Neural cell (in vitro differentiated cells): ENCODE data around the gene CACNA1E. TPM values are rescaled to one million over a fixed set of nuclear protein-coding genes. Genes with fewer than 3 reads are reported as not detected.

ENCODE experiments used
- H2AFZ ChIP-seq: fragments of 200-600, 300-800 bp; sonication (generic), shearing (Covaris generic); 2 replicates; pipeline ENCODE4 v1.6.0; 2014; ENCODE audit warnings: low read depth, mild to moderate bottlenecking, antibody characterized with exemption, low read length, moderate library complexity
- H3F3A ChIP-seq: fragments of 200-600 bp; shearing (Covaris generic); 2 replicates; pipeline ENCODE4 v1.6.1; 2016; ENCODE audit warnings: mild to moderate bottlenecking, moderate library complexity, mixed read lengths, antibody characterized with exemption, low read length; ENCODE audit not compliant: insufficient read depth, poor library complexity, severe bottlenecking
- H3K27ac ChIP-seq: fragments of 200-600, 300-800 bp; sonication (generic), shearing (Covaris generic); 2 replicates; pipeline ENCODE4 v1.5.1; 2014; ENCODE audit warnings: mild to moderate bottlenecking, low read length, moderate library complexity
- H3K27me3 ChIP-seq: fragments of 300-800, 200-600 bp; sonication (generic), shearing (Covaris generic); 2 replicates; pipeline ENCODE4 v1.6.0; 2014; ENCODE audit warnings: mild to moderate bottlenecking, low read depth, low read length, moderate library complexity; ENCODE audit not compliant: insufficient read depth
- H3K36me3 ChIP-seq: fragments of 300-800, 200-600 bp; sonication (generic), shearing (Covaris generic); 2 replicates; pipeline ENCODE4 v1.5.1; 2014; ENCODE audit warnings: mild to moderate bottlenecking, antibody characterized with exemption, low read length, moderate library complexity; ENCODE audit not compliant: insufficient read depth
- H3K4me2 ChIP-seq: fragments of 300-800, 200-600 bp; sonication (generic), shearing (Covaris generic); 2 replicates; pipeline ENCODE4 v1.6.0; 2014; ENCODE audit warnings: mild to moderate bottlenecking, low read length
- H3K4me3 ChIP-seq: fragments of 300-800, 200-600 bp; sonication (generic), shearing (Covaris generic); 2 replicates; pipeline ENCODE4 v1.5.1; 2014; ENCODE audit warnings: mild to moderate bottlenecking, low read length, moderate library complexity
- H3K79me2 ChIP-seq: fragments of 200-600 bp; shearing (Covaris generic); replicated peaks from 2 replicates; pipeline ENCODE4 v1.6.0; 2014; ENCODE audit warnings: mild to moderate bottlenecking, low read length, moderate library complexity; ENCODE audit not compliant: insufficient read depth
- H3K9ac ChIP-seq: fragments of 300-800, 200-600 bp; sonication (generic), shearing (Covaris generic); 2 replicates; pipeline ENCODE4 v1.6.1; 2016; ENCODE audit warnings: mild to moderate bottlenecking, low read length, mixed read lengths
- H3K9me2 ChIP-seq: fragments of 200-600 bp; shearing (Covaris generic); 2 replicates; pipeline ENCODE4 v1.6.1; 2016; ENCODE audit warnings: mild to moderate bottlenecking, low read length, mixed read lengths; ENCODE audit not compliant: insufficient read depth
- H3K9me3 ChIP-seq: fragments of 200-600, 300-800 bp; sonication (generic), shearing (Covaris generic); 2 replicates; pipeline ENCODE4 v1.6.1; 2016; ENCODE audit warnings: mild to moderate bottlenecking, mixed run types, low read length, moderate library complexity, mixed read lengths
- H4K20me1 ChIP-seq: fragments of 200-600 bp; shearing (Covaris generic); 2 replicates; pipeline ENCODE4 v1.6.1; 2016; ENCODE audit warnings: mild to moderate bottlenecking, mixed run types; ENCODE audit not compliant: insufficient read depth
- CTCF ChIP-seq: fragments of 450-650 bp; IDR thresholded peaks from 2 replicates; pipeline ENCODE4 v1.5.1; 2014; ENCODE audit warnings: antibody characterized with exemption, mild to moderate bottlenecking, moderate library complexity; ENCODE audit not compliant: poor library complexity, severe bottlenecking
- EP300 ChIP-seq: fragments of 450-650 bp; conservative IDR thresholded peaks from 2 replicates; pipeline ENCODE4 v1.6.1; 2014; ENCODE audit warnings: antibody characterized with exemption, mild to moderate bottlenecking, moderate library complexity; ENCODE audit not compliant: poor library complexity, severe bottlenecking
- EZH2 ChIP-seq: fragments of 200-600, 300-800 bp; shearing (Covaris generic), sonication (generic); IDR thresholded peaks from 2 replicates; pipeline ENCODE4 v1.6.1; 2014; ENCODE audit warnings: antibody characterized with exemption, low read length, borderline replicate concordance, mild to moderate bottlenecking; ENCODE audit not compliant: insufficient read depth, poor library complexity, severe bottlenecking
- MXI1 ChIP-seq: fragments of 450-650 bp; conservative IDR thresholded peaks from 2 replicates; pipeline ENCODE4 v1.6.1; 2014; ENCODE audit warnings: antibody characterized with exemption, mild to moderate bottlenecking; ENCODE audit not compliant: poor library complexity, severe bottlenecking
- POLR2AphosphoS5 ChIP-seq: IDR thresholded peaks from 2 replicates; pipeline ENCODE4 v1.6.1; 2012
- RAD21 ChIP-seq: fragments of 450-650 bp; conservative IDR thresholded peaks from 2 replicates; pipeline ENCODE4 v1.6.1; 2014; ENCODE audit warnings: antibody characterized with exemption, mild to moderate bottlenecking, moderate library complexity
- REST ChIP-seq: IDR thresholded peaks from 2 replicates; pipeline ENCODE4 v1.6.1; 2012; ENCODE audit warnings: borderline replicate concordance
- SMC3 ChIP-seq: fragments of 450-650 bp; conservative IDR thresholded peaks from 2 replicates; pipeline ENCODE4 v1.6.1; 2014; ENCODE audit warnings: antibody characterized with exemption, mild to moderate bottlenecking, moderate library complexity; ENCODE audit not compliant: poor library complexity
- TAF1 ChIP-seq: IDR thresholded peaks from 2 replicates; pipeline ENCODE4 v1.6.1; 2012; ENCODE audit warnings: low read depth
- polyA minus RNA-seq: library from RNA; depleted of rRNA, polyadenylated mRNA; stranded (reverse); fragments of >200 nt; gene quantifications from 2 replicates; pipeline ENCODE4 v1.2.3, GENCODE V29; 2014
- polyA plus RNA-seq: library from polyadenylated mRNA; depleted of rRNA; stranded (reverse); fragments of >200 nt; gene quantifications from 2 replicates; pipeline ENCODE4 v1.2.3, GENCODE V29; 2014

Gene CACNA1E
- polyA plus RNA-seq = 29.5 and 33.1 TPM in 2 replicates
- 80.8 and 92.7 TPM in 2 replicates for polyA minus RNA-seq

- Histone ChIP-seq H3K79me2 (peaks cover 10% of the 10 kb centered on the region), H3K9me2 (no peaks in the 10 kb centered on the region), H3K27me3 (peaks cover 12% of the 10 kb centered on the region), H4K20me1 (no peaks in the 10 kb centered on the region), H3K9me3 (no peaks in the 10 kb centered on the region), H3K4me2 (peak within 1 kb of the TSS; percentile 86), H3K9ac (peak within 1 kb of the TSS; percentile 74), H3K4me3 (peak within 1 kb of the TSS; percentile 79), H2AFZ (peak within 1 kb of the TSS; percentile 70), H3K36me3 (no peaks in the 10 kb centered on the region), H3F3A (no peaks in the 10 kb centered on the region), H3K27ac (peak within 1 kb of the TSS; percentile 70)
- TF ChIP-seq REST (peak; percentile 27), CTCF (no peak), TAF1 (no peak), RAD21 (no peak), SMC3 (peak; percentile 12), POLR2AphosphoS5 (no peak), EZH2 (no peak), EP300 (no peak), MXI1 (peak; percentile 14)
These were observed at the start of gene CACNA1E for GRCh38 chr1:181483285-181484195. CACNA1E (plus strand) TSS chr1:181483517; CDS start chr1:181483745, 228 bp downstream.

GRCh38 chr1:181433931-181434330 lies 49.4 kb upstream of the CACNA1E start:
- Histone ChIP-seq H4K20me1 (no peaks in the 10 kb centered on the region), H3K79me2 (no peaks in the 10 kb centered on the region), H2AFZ (no peak overlapping the region), H3K27me3 (no peaks in the 10 kb centered on the region), H3K27ac (no peak overlapping the region), H3K9me3 (no peaks in the 10 kb centered on the region), H3K9me2 (no peaks in the 10 kb centered on the region), H3K36me3 (no peaks in the 10 kb centered on the region), H3F3A (no peaks in the 10 kb centered on the region), H3K9ac (no peak overlapping the region), H3K4me2 (no peak overlapping the region), H3K4me3 (no peak overlapping the region)
- TF ChIP-seq EP300 (no peak), RAD21 (no peak)
